Subcutaneous adipose tissue (tissue), 4 donors: ENCODE data around the gene DAND5. TPM values are rescaled to one million over a fixed set of nuclear protein-coding genes. Genes with fewer than 3 reads are reported as not detected.

Source experiments
- total RNA-seq, 4 donors: library from RNA; depleted of rRNA; stranded (reverse); fragments of >200 nt; gene quantifications; one replicate each; pipeline ENCODE4 v1.1.0, GENCODE V29; 2016
- TF ChIP-seq, protein P1 (sequence below): fragments of 450-650 bp; IDR thresholded peaks from one replicate; pipeline ENCODE4 v1.5.1; 2016; ENCODE audit warnings: low read depth, mild to moderate bottlenecking, control low read depth, antibody characterized with exemption, moderate library complexity

Gene DAND5
- total RNA-seq, 4 donors from 2014 or later: not detected

DNA sequence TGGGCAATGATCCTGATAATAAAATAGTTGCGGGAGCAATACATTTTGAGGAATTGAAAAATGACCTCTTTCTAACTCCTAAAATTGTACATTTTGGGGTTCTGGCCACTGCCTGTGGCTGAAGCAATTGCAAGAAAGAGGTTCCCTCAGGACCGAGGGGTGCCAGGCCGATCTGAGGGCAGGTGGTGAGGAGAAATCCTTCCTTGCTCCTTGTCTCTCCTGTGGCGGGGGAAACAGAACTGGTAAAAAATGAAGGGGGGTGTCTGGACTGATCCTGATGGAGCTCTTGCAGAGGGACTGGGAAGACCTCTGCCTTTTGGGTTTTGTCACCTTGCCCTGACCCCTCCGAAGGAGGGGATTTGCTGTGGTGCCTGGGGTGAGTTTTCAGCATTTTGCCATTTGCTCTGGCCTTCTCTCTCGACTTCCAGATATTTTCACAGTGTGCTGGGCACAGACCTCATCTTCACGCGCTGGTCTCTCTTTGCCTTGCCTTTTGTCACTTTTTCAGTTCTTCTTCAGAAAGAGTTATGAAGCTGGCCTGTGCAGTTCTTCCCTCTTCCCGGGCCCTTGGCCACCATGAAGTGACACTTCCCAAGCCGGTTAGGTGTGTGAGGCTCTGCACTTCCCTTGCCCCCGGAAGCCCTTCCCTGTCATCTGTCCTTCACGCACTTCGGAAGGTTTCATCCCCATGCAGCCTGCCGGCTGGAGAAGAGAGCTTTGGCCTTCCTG lies 48.1 kb downstream of the DAND5 start:
- TF ChIP-seq, protein P1, sequence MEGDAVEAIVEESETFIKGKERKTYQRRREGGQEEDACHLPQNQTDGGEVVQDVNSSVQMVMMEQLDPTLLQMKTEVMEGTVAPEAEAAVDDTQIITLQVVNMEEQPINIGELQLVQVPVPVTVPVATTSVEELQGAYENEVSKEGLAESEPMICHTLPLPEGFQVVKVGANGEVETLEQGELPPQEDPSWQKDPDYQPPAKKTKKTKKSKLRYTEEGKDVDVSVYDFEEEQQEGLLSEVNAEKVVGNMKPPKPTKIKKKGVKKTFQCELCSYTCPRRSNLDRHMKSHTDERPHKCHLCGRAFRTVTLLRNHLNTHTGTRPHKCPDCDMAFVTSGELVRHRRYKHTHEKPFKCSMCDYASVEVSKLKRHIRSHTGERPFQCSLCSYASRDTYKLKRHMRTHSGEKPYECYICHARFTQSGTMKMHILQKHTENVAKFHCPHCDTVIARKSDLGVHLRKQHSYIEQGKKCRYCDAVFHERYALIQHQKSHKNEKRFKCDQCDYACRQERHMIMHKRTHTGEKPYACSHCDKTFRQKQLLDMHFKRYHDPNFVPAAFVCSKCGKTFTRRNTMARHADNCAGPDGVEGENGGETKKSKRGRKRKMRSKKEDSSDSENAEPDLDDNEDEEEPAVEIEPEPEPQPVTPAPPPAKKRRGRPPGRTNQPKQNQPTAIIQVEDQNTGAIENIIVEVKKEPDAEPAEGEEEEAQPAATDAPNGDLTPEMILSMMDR: no peak

DNA sequence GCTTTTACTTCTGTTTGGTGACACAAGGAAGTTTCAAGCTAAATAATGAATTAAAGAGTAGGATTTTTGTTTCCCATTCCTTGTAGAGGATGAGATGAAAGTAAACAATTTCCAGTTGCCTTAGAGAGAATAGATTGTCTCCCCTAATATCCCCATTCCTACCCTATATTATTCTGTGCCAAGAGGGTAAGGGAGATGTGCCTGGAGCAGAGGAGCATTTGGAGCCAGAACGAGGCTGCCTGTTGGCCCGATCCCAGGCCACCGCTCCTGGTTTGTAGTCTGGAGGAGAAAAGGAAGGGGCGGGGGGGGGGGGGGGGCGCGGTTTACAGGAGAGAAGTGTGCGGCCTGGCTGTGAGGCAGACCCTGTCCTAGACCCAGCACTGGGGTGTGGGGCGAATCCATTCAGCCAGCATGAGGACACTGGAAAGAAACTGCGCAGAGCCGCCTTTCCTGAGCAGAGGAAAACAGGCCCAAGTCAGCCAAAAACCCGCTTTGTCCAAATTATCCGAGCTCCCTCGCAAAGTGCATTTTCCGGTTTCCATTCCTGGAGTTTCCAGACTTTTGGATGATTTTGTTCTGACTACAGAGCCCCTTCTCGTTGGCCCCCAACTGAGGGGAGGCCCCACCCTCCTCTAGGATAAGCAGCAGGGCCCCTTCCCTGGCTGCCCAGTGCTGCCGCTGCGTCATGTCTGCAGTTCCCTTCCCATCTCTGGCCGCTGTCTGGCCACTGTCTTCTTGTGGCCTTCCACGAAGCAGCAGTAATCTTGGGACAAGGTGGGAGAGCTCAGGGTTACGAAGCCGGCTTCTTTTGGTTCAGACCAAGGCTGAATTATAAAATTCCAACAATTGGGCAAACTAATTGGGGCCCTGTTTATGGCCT lies 48.9 kb downstream of the DAND5 start:
- TF ChIP-seq, protein P1: no peak

DNA sequence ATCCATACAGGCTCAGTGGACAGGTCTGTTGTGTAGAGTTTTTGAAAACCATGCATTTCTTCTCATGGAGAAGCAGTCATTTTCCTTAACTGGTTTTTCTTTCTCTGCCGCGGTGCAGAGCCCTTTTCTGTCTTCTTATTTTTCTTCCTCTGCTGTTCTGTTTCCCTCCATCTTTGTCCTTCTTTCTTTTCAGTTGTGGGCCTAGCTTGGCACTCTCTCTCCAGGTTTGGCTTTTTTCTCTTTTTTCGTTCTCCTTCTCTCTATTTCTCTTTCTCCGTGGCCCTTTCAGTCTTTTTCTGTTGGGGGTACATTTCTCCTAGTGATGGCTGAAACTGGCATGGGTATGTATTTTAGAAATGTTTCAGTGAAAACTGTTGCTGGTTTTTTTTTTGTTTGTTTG lies 50.0 kb downstream of the DAND5 start:
- TF ChIP-seq, protein P1: no peak

DNA sequence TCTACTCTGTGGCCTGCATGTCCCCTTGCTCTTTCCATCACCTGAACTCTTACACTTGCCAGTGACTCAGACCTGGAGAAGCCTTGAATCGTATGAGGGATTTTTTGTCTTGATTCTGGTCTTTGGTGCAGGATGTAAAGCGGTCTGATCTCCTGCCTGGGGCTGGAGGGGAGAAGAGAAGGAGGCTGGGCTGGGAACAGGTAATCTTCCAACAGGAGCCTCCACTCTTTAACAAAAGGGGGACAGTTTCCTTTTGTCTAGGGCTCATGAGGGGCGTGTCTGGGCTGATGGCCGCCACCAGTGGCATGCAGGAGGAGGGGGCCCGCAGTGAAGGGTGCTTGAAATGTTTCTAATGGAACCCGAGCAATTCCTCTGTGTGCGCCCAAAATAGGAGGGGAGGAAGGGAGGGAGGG lies 50.6 kb downstream of the DAND5 start:
- TF ChIP-seq, protein P1: no peak

DNA sequence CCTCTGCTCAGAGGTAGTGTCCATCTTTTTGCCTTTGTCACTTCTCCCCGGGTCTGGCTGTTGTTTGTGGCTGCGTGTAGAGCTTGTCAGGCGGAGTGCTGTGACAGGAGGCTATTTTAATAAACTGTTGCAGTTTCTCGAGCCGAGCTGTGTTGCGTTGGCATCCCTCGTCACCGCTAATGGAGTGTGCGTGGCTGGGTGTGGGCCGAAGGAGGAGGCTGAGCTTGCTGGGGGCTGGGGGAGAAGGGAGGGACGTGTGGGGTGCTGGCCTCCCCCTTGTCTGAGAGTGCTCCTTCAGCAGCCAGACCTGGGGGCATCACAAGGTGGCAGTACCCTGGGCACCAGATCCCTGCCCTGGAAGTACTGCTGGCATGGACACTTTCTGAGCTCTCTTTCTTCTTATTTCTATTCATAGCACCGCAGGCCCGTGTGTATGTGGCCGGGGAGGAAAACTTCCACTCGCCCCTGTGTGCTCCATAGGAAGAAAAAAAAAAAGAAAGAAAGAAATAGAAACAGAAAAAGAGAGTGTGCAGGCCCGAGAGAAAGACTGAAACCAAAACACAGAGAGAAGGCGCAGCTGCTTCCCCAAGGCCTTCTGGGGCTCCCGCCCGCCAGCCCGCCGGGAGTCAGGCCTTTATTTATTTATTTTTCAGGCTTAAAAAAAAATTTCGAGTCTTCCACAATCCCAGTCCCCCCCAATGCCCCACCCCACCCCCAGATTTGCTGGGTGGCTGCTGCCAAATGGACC lies 52.9 kb downstream of the DAND5 start:
- TF ChIP-seq, protein P1: no peak

DNA sequence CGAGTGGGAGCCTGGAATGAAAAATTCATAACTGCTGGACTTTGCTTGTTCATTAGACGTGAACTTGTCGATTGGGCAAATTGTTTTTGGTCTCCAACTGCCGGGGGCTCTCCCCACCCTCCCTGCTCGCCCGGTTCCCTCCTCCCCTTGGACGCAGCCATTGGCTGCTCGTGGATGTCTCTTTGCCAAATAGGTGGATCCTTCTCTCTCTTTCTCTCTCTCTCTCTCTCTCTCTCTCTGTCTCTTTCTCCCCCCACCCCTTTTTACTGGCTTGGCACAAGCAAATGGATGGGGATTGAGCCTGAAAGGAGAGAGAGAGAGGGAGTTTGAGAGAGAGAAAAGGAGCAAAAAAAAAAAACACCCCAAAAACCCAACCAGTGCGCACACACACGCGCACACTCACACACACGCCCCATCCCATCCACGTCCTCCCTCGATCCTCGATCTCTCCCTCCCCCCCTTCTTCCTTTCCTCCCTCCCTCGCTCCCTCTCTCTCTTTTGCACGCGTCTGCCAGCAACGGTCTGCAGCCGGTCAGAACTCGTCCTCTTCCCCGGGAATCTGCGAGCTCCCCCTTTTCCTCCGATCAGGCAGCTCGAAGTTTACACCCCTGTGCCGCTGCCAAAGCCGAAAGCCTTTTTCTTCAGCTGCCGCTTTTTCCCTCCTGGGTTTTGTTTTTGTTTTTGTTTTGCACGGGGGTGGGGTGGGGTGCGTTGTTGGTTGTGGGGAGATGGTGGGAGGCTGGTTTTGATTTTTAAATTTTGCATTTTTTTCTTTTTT lies 53.7 kb downstream of the DAND5 start:
- TF ChIP-seq, protein P1: no peak
